Amniotic epithelial cell (primary cell): ENCODE data around the gene TMPRSS15.
A peak's percentile ranks its signal among the peaks of the same experiment; 100 is the strongest.

Experiments
- DNase-seq: peaks from one replicate; pipeline ENCODE4 v3.0.0-alpha.2; 2010; ENCODE audit warnings: low read depth

TMPRSS15 gene

DNA sequence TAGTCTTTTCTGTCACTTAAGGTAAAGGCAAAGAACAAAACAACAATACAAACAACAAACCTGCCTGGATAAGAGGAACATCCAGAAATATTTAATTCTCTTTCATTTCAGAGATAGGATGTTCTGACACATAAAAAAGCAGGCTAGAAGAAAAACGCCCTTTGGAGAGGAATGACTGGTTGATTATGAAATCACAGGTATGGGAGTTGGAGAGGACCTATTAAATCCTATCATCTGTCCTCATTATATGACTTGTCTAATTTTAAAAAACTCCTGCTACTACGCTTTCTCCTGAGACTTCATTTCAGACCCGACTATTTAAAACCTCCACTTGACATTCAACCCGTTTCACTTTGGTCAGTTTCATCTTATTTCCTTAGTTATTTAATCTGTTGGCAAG lies 54.1 kb downstream of the TMPRSS15 start:
- DNase-seq: no peak

GRCh38 chr21:18340387-18340942 lies 63.1 kb downstream of the TMPRSS15 start:
- DNase-seq: peak; percentile 1

DNA sequence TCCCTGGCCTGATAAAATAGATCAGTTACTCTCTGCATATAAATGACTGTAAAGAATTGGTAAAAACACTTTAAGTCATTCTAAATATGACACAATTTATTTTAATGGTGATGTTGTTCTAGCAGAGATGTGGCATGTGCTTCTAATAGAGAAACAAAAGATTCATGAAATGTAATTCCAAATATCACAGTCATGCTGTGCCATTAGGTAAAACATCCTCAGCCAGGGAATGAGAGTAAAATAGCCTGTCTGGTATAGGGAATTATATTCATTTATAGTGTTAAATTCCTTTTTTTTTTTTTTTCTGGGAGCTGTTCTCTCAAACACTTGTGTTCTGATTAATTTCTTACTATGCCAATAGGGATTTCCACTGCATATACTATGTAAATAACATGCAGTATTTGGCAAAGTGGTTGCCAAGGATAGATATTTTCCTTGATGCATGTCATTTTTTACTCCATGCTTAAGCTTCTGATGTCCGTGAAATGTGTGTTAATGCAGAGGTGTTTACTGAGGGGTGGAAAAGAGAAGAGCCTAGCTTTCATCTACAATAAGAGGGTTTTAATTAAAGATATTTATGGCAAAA lies 67.8 kb downstream of the TMPRSS15 start:
- no peak for DNase-seq

GRCh38 chr21:18334066-18334465 lies 69.5 kb downstream of the TMPRSS15 start:
- no peak for DNase-seq

GRCh38 chr21:18318156-18318555 lies 85.4 kb downstream of the TMPRSS15 start:
- no peak for DNase-seq

GRCh38 chr21:18298228-18298627 lies 105.4 kb downstream of the TMPRSS15 start:
- DNase-seq: no peak

- DNase-seq: no peak
These were observed 109.5 kb downstream of the TMPRSS15 start for GRCh38 chr21:18294100-18294499.

- DNase-seq: no peak
These were observed 113.7 kb downstream of the TMPRSS15 start for GRCh38 chr21:18289876-18290275.

- DNase-seq: no peak
These were observed 118.2 kb downstream of the TMPRSS15 start for GRCh38 chr21:18285379-18285778.

- no peak for DNase-seq
These were observed 127.8 kb downstream of the TMPRSS15 start for GRCh38 chr21:18275781-18276180.

DNA sequence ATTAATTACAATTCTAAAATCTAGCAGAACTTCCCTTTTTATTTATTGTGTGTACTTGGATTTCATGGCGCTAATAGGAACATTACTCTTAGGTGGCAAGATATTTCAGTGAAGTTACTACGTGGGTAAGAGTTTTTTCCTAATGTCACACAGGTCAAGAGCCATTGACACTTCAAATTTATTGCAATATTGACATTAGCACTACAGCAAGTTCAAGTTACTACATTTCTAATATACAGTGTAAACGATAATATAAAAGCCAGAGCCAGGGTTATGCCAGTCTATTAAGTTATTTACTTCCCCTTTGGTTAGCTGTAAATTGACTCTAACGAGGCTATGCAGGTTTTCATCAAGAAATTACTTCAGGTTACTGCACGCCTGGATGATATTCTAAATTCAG lies 129.2 kb downstream of the TMPRSS15 start:
- DNase-seq: no peak

DNA sequence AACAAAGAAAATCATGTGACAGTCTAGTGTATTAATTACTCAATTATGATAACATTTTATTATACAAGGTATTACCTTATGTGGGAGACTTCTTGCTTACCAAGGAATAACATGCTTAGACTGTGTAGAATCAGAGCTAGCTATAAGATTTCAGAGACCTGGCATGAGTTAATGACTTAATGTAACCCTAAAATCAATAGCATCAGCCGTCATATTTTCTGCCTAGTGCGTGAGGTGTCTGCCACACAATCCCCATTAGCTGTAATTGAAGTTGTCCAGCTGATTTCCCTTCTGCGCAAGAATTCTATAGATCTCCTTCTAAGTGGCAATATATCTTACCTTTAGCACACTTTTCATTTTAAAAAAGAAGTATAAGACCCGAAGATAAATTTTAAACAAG lies 130.2 kb downstream of the TMPRSS15 start:
- no peak for DNase-seq

DNA sequence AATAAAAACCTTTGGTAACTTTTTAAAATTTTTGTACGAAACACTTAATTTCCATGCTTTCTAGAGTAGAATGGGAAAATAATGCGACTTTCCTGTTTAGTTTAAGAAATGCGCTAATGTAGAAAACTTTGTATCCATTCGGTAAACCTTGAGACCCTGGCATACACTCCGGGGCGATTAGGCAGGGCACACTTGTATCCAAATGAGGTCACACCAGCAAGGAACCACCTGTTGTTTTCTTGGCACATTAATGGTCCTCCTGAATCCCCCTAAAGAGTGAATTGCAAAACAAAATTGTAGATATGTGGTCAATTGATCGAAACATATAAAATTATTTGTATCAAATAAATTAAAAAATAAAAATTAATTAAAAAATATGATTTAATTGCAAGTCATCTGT lies 133.7 kb downstream of the TMPRSS15 start:
- no peak for DNase-seq

DNA sequence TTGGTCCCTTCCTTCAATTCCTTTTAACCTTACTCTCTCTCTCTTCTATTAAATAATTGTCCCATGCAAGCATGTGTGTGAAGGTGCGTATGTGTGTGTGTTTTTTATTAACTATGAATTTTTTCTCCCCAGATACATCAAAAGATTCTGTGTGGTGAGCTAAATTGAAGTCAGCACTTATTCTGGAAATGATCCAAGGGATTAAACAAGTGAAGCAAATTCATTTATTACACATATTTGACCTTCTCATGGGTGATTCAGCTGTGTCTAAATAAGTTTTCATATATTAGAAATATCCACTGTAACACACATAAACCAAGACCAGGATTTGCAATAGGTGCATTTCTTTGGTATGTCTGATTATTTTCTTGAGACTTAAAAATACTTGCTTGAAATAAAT lies 134.7 kb downstream of the TMPRSS15 start:
- DNase-seq: no peak

DNA sequence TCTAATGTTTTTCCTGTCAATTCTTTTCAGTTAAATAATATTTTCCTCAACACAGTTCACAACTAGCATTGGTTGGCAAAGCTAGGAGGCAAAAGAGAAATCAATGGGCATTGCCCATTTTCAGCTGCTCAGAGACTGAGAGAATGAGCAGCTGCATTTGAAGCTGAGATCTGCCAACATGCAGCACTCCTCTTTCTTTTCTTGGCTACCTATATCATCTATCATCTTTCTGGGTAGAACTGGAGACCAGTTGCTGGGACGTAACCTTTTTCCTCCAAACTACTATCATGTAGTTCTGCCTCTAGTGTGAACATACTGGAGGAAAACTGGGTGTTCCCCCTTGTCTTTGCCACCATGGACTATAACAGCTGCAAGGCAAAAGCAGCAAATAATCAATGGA lies 136.1 kb downstream of the TMPRSS15 start:
- DNase-seq: no peak

DNA sequence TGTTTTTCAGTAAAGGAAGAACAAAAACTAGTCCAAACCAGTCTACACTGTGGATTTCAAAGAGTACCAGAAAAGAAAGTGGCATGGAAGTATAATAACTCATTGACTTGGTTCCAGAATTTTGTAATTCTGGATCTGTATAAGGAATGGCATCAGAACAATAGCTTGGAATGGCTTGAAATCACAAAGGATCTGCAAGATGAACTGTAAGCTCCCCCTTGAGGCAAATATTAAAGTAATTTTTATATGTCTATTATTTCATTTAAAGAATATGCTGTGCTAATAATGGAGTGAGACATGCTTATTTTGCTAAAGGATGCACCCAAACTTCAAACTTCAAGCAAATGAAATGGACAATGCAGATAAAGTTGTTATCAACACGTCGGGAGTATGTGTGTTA lies 137.6 kb downstream of the TMPRSS15 start:
- DNase-seq: no peak

DNA sequence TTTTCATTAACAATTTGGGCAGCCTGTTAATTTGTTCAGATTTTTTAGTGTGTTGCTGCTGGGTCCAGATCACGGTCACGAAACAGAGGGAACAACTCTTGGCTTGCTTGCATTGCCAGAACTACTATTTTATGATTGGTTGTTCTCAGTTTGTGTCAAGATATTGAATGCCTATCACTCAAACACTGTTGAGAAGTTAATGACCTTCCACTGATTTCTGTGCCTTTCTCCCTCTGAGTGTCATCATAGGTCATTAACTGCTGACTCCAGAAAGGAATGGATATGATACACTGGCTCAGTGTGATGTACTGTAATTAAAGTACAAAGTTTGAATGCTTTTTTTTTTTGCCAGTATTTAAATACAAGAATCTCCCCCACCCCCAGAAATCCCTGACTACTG lies 149.8 kb downstream of the TMPRSS15 start:
- no peak for DNase-seq

GRCh38 chr21:18253221-18253620 lies 150.4 kb downstream of the TMPRSS15 start:
- no peak for DNase-seq

DNA sequence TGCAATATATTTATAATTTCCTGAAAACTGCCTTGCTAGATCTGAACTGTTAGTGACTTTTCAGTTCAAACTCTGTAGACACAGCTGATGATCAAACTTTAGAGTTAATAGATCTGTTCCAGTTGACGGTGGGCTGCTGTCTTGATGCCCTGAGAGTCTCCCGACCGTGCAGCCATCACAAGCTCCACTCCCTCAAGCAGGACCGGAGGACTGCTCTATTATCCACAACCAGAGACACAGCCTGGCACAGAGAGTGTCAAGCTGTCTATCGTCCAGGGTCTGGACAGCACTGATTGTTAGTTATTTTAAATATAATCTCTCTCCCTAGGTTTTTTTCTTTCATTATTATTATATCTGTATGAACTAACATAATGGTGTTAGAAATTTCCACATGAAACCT lies 150.9 kb downstream of the TMPRSS15 start:
- no peak for DNase-seq

GRCh38 chr21:18252256-18252655 lies 151.3 kb downstream of the TMPRSS15 start:
- DNase-seq: no peak

- DNase-seq: no peak
These were observed 152.5 kb downstream of the TMPRSS15 start for GRCh38 chr21:18251065-18251464.

DNA sequence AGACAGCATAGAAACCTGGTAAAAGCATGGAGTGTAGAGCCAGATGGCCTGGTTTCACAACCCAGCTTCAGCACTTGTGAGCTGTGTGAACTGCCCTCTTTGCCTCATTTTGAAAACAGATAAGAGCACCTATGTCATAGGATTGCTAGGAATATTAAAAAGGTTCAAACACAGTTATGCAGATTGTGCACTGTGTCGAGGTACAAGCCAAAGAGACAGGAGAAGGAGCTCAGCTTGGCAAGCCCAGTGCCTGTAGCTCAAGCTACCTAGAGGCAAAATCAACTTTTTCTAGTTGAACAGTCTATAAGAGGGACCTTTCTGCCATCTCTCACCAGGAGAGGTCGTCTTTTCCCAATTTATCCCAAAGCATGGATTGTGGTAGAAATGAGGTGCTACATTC lies 153.9 kb downstream of the TMPRSS15 start:
- no peak for DNase-seq

DNA sequence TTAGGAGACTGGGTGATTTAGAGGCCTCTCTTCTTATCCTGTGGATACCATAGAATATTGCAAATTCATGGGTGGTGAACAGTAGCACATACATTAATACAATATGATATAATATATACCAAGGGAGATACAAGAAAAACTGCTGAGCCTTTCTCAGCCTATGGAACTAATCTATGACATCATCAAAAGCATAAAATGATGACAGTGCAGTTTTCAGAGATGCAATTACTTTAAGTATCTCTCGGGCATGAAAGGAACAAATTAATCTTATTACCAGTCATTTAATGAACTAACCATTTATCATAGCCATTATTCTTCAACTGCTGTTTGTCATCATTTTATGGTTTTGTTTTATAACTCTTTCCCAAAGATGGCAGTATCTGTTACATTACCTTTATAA lies 155.4 kb downstream of the TMPRSS15 start:
- DNase-seq: no peak

- DNase-seq: no peak
These were observed 158.1 kb downstream of the TMPRSS15 start for GRCh38 chr21:18245464-18245967.
